GM10847 (cell line): ENCODE measurements around the gene DAB1.

Experiments used
- POLR2A ChIP-seq: IDR thresholded peaks from 2 replicates; pipeline ENCODE4 v1.6.1; 2011; ENCODE audit not compliant: insufficient read length; ENCODE audit errors: extremely low read depth

Gene DAB1

DNA sequence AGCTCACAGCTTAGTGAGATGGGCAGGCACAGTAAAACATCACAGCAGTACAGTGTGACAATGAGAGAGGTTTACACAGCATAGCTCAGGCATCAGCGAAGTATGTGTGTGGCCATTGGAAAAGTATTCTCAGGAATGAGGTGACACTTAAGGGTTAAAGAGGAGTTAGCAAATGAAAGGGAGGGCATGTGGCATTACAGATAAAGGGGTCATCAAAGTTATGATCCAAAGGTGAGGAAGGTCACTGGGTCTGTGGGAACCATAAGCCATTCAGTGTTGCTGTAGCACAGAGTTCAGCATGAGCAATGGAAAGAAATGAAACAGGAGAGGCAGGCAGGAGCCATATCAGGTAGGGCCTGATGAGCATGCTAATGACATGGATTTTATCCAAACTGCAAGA, 453.6 kb downstream of the DAB1 start:
- no peak for TF ChIP-seq POLR2A

DNA sequence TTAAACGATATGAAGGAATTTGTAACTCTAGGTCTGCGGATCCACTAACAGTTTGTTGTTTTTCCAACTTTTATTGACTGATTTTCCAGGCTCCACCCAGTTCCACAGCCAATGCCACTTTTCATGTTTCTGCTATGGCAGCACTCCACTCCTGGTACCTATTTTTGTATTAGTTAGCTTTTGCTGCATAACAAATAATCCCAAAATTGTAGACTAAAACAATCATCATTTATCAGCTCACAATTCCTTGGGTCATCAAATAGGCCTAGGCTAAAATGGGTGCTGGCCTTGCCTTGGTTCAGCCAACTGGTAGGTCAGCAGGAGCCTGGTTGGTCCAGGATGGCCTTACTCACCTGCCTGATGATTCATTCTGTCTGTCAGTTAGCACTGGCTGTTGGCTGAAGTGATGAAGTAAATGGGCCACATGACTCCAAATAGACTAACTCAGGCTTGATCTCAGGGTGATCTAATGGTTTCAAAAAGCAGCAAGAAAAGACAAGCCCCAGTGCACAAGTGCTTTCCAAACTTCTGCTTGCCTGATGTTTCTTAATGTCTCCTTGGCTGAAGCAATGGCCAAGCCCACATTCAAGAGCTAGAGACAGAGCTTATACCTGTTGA, 454.9 kb downstream of the DAB1 start:
- TF ChIP-seq POLR2A, result no peak

DNA sequence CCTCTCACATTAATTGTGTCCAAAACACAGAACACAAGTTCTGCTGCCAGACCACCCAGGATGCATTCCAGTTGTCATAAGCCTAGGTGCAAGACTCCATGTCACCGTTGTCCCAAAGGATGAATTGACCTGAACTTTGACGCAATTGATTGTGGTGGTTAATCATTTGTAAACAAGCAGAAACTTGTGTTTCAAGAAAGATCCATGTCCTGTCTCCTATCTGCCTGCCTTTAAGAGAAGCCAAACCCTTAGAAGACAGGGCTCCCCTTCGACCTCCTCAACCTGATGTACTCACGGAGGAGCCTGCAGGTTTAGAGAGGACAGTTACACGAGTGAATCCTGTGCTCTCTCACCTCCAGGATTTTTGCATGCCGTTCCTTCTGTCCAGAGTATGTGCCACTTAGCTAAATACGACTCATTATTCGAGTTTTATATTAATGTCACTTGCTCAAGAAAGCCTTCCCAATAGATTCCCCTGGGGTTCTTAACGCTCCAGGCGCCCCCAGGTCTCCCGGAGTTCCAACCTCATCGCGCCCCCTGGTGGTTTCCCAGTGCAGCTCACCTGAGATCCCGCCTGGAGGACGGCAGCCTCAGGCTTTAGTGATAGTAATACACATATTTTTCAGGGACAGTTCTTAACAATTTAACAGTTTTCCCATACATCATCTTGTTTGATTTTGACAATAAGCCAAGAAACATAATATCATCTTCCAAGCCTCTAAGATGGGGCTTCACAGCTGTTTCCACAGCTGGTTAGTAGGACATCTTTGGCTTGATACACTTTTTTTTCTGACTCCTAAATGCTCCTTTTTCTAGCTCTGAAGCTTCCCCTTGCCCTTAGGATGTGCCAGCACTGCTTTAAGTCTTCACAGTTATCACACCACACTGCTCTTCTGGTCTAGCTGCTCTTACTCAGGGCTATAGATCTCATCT, 455.7 kb downstream of the DAB1 start:
- no peak for TF ChIP-seq POLR2A

DNA sequence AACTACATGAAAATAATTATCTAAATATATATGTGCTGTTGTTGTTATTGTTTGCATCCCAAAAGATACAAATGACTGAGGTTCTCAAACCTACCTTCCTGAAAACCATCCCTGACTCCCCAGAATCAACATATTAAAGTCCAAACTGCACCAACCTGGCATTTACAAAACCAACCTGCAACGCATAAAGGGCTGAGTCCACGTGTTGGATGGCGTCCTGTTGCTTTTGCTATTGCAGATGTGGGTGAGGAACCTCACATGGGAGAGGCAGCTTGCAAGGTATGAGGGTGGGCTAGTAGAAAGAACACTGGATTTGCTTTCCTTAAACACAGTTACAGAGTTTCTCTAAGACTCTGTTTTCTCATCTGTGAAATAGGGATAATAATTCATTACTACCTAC, 456.5 kb downstream of the DAB1 start:
- TF ChIP-seq POLR2A, result no peak

DNA sequence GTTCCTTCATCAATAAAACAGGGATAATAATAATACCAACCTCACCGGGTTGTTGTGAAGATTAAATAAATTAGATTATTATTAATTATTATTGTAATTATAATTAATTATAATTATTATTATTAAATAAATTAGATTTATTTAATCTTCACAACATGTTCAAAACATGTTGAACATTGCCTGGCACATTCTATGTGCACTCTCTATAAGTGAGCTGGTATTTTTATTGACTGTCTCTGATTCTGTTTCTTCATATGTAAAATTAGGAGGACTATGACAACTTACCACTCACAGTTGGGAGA, 457.2 kb downstream of the DAB1 start:
- TF ChIP-seq POLR2A, result no peak

DNA sequence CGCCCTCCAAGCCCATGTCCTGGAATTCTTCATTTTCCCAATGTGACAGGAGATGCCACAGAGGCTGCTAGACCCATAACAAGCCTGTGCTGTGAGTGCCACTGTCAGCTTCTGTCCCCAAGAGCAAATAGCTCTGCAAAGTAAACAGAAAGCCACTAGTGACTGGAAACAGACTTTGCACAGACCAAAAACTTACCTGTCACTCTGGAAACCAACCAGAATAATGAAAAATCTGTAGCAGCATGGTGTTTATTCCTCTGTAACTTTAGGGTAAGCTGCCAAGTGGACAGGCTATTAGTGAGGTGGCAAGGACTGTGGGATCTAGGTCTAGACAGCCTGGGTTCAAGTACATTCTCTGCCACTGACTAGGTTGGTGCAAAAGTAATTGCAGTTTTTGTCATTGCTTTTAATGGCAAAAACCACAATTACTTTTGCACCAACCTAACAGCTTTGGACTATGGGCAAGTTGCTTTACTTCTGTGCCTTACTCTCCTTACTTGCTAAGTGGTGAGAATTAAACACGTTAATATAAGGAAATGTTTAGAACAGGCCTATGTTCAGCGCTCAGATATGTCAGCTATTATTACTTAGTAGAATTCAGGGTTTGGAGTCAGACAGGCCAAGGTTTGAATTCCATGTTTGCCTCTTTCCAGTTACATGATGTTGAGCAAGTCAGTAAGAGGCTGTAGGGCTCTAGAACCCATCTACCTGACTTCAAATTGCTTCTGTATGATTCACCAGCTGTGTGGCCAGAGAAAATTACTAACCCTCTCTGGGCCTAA, 457.8 kb downstream of the DAB1 start, which contains the start of gene C8B:
Gene C8B, minus strand, starts transcription at position 100 of the 782 bp plus-strand sequence. Its CDS starts 67 bp downstream, at position 33.
- TF ChIP-seq POLR2A, result no peak

DNA sequence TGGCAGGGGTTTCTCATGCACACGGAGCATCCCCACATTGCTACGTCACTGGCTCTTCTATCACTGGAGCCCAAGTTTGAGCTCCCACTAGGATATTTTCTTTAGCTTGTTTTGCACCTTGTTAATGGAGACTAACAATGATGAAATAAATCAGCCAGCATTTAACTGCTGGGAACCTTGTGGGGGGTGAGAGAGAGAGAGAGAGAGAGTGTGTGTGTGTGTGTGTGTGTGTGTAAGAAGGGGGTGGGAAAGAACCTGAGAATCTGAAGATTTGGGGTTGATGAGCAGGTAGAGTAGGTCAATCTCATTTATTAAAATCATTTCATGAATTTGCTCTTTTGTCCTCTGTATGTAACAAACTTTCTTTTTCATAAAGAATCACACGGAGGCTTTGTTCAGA, 458.7 kb downstream of the DAB1 start:
- TF ChIP-seq POLR2A, result no peak

DNA sequence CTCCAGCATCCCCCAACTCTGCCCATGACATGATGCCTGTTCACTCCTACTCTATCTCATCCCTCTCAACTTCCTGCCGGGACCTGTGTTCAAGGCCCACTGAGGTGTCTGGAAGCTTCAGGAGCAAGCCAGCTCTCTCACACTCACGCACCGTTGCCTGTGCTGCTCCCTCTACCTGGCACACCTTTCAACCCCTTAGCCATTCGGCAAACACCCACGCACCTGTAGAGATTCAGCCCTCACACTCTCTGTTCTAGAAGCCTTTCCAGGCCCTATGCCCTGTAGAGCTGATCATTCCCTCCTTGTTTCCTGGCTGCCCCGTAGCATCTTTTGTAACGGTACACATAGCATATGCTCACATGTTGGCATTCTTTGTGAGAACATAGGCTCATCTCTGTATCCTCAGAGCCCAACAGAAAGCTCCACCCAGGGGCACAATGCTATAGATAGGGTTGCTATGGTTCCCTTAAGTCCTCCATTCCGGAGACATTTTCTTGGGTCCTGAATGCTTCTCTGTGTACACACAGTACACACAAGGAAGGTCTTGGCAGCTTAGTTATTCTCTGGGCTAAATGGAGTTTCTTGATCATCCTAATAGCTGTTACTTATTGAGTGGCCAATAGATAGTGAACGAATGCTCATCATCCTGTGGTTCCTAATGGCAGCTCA, 459.4 kb downstream of the DAB1 start:
- no peak for TF ChIP-seq POLR2A

DNA sequence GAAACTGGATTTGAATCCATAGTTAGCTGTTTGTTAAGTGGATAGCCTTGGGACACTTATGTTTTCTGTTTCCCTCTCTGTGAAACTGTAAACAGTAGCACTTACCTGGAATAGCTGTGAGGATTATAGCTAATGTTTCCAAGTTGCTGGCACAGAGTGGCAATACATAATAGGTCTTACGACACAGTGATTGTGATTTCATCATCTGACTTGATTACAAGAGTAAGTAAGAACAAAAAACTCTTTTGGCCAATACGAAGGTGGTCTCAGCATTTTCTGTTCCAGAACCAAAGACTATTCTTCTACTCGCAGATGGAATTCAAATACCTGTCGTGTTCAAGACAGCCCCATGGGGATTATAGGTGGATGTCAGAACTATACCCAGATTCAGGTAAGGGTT, 460.2 kb downstream of the DAB1 start:
- TF ChIP-seq POLR2A, result no peak

DNA sequence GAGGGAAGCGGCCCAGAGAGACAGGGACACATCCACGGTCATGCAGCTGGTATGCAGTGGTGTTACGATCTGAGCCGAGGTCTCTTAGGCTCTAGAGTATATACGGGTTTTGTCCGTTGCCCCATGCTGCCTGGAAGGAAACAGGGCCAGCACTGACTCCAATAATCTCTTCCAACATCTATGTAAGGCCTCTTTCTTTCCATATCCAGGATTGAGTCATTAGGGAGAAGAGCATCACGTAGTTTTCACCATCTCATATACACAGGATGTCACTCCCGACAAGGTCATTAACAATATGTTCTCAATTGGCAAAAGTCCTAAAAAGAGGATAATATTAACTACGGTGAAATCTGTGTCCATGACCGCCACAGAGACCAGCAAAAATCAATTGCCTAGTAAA, 462.4 kb downstream of the DAB1 start:
- TF ChIP-seq POLR2A, result no peak

DNA sequence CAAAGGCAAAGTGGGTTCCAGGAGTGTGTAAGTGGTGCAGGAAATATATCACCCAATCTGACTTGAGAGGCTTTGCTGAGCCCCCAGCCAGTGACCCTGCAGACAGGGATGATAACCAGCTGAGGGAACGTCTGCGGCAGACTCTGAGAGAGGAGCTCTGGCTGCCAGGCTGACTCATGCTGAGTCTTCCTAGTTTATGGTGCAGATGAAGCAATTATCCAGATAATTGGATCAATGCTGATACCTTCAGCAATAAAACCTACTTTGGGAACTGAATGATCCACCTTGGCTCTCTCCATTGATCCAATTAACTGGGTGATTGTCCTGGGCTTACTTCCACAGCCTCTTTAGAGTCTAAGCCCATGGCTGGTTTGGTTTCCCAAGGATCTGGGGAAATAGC, 465.3 kb downstream of the DAB1 start:
- no peak for TF ChIP-seq POLR2A

DNA sequence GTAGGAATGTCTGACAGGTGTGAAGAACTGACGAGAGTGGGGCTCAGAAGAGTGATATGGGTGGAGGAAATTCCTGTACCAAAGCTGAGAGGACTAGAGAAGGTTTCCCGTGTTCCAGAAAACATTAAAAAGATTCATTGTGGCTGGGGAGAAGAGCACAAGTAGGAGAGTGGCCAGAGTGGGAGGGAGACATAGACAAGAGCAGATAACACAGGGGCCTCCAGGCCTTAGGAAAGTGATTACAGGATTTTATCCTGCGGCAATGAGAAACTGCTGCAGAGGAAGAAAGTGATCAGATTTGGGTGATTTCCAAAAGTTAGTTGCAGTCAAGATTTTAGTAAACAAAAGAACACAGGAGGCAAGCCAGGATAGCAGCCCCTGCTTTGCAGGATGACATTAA, 465.9 kb downstream of the DAB1 start:
- no peak for TF ChIP-seq POLR2A

DNA sequence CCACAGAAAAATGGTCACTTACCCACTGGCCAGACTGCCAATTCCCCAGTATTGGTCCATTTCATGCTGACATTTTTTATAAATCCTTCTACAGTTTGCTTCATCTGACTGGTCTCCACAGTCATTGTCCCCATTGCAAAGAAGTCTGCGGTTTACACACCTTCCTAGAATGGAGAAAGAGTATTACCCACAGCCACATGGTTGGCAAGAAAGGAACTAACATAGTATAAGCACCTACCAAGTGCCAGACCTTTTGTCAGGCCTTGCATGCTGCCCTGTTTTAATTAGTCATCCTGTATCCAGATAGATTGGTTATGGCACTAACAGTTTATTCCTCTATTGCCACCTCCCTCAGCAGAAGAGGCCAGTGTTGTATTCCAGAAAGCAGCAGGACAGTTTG, 469.2 kb downstream of the DAB1 start:
- TF ChIP-seq POLR2A, result no peak

DNA sequence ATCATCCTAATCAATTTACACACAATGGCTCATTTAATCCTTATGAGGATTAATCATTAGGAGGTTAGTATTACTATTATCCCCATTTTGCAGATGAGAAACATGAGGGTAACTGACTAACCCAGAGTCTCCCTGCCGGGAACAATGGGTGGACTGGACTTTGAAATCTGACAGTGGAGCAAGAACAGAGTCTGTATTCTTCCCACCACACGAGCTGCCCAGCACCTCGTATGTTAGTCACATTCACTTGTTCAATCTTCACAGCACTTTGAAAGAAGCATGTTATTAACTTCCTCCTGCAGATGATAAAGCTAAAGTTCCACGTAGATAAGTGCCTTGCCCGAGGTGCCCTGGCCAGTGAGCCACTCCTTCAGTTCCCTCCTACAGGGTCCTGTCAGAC, 470.5 kb downstream of the DAB1 start:
- no peak for TF ChIP-seq POLR2A

DNA sequence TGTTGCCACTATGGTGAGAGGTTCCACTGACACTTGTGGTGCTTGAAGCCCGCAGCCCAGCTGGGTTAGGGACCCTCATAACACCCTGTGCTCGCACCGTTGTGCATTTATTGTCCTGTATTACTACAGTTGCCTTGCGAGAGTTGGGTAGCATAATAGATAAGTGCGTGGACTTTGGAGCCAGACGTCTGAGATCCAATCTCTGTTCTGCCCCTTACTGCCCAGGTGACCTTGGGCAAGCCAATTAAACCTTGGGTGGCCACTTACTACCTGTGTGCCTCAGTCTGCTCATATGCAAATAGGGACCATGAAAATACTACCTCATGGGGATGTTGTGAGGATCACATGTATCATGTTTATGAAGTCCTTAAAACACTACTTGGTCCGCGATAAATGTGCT, 471.4 kb downstream of the DAB1 start:
- TF ChIP-seq POLR2A, result no peak
